GM21717 (cell line): Measurements from ENCODE around the gene RFFL.
"Not testable (repeated sequence)": the region's sequence is repeated elsewhere in the genome, so short reads cannot be mapped to it uniquely, and the experiment has no call there.

Experiments
- ATAC-seq: cut with Tn5 transposase; IDR thresholded peaks from one replicate; pipeline ENCODE4 v1.9.1; 2021; ENCODE audit warnings: mild to moderate bottlenecking, moderate library complexity; ENCODE audit not compliant: unreplicated experiment

The RFFL gene

DNA sequence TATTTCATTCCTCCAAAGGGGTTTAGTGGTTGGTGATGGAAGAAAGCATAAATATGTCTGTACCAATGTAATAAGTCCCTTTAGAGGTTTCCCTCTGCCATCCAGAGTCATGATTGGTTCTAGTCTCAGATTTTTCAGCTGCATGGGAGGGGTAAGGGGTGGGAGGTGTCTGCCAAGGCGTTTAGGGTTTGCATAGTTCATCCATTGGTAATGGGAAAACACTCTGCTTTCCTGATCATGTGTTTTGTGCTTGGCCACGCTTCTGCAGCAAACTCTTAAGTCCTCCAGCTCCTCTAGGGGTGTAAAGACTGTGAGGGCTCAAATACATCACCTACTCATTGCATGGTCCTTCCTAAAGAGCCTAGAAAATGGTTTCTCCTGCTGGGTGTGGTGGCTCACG is 53.4 kb downstream of the RFFL start:
- no peak for ATAC-seq

- ATAC-seq, result no peak
Observed at GRCh38 chr17:35006961-35007360, 56.5 kb downstream of the RFFL start.

DNA sequence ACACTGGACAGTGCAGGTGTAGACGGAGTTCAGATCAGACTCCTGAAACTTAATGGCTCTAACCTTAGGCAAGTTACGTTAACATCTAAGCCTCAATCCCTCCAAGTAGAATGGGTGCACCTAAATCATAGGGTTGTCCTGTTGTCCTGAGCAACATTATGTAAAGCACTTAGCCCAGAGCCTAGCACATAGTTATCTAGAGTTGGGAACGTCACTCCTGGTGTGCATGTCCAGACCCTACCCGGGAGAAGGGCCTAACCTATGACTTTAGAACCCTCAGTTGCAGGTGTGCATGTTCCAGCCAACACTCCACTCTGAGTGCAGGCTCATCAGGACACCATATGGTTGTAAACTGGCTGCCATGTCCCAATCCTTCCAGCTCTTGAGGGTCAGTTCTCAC is 57.2 kb downstream of the RFFL start:
- ATAC-seq, result no peak

DNA sequence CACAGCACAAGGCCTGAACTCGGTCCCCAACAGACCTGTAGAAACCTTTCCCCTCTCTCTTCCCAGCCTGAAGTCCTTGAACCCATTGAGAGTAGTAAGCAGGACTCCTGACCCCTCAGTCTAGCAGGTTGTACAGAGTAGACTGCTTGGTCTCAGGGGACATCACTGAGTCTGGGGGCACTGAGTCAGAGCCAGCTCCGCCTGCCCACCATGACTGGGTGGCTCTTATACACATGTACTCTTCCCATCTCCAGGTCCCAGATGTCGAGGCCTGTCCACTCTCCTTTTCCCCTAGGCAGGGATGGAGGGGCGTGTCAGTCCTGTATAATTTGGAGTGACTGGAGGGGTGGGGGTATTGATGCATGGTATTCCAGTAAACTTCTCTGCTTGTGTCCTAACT is 59.7 kb downstream of the RFFL start:
- no peak for ATAC-seq

DNA sequence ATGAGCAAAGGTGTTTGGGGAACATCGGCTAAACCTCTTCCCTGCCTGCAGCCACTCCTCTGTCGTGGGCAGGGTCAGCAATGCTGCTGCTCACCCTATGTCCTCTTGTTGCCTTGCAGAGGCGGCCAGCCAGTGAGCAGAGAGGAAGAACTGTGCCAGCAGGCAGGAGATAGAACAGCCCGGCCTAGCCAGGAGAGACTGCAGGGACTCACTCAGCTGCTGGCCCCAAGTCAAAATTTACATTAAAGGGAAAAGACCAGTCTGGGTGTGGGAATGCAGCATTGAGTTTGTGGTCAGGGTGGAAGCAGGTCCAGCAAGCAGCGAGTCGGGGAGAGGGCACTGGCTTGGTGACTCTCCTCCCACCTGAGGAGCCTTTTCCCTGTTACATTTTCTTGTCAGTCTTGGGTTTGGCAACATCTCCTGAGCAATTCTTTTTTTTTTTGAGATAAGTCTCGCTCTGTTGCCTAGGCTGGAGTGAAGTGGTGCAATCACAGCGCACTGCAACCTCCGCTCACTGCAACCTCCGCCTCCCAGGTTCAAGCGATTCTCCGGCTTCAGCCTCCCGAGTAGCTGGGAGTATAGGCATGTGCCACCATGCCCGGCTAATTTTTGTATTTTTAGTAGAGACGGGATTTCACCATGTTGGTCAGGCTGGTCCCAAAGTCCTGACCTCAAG is 60.5 kb downstream of the RFFL start:
- ATAC-seq, result no peak

GRCh38 chr17:35001549-35001948 is 62.0 kb downstream of the RFFL start:
- no peak for ATAC-seq

DNA sequence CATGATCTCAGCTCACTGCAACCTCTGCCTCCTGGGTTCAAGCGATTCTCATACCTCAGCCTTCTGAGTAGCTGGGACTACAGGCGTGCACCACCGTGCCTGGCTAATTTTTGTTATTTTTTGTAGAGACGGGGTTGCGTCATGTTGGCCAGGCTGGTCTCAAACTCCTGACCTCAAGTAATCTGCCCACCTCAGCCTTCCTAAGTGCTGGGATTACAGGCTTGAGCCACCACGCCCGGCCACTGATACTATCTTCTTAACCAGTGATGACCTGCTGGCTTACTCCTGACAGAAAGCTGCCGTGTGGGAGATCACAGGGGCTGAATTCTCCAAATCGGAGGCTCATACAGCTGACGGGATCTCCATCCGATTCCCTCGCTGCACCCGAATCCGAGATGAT is 62.5 kb downstream of the RFFL start:
- not testable (repeated sequence) for ATAC-seq

DNA sequence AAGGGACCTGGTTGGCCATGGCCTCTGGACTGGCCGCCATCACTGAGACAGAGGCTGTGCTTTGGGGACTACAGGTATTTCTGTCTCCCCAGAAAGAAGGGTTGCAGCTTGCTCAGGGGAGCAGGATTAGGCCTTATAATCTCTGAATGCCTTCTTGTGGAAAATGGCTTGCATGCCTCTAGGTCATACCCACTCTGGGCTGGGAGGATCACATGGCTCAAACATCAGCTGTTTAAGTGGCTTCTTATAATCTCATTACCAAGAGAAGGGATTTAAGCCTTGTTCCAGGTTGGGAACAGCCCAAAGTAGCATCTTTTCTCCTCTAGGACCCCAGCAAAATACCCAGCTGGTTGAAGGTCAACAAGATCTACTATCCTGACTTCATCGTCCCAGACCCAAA is 64.1 kb downstream of the RFFL start:
- ATAC-seq, result no peak

- no peak for ATAC-seq
Observed at GRCh38 chr17:34998205-34998604, 65.3 kb downstream of the RFFL start.

DNA sequence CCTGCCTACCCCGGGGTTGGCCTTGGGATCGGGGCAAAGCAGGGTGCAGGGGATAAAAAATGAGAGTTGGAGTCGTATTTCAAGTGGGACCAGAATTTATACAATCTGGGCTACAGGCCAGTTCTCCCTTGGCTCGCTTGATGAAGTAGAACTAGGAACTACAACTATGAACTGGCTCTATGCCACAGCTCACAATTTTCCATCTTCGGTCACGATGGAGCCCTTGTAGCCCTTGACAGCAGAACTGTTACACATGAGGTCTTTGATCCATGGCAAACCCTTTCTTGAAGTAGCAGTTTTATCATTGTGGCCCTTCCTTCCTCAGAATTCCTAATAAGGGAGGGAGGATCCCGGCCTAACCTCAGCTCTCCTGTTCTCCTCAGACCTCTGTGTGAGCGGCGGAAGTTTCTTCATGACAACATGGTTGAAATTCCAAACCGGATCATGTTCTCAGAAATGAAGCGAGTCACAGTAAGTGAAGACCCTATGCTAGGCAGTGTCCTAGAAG is 66.1 kb downstream of the RFFL start:
- ATAC-seq, result no peak

DNA sequence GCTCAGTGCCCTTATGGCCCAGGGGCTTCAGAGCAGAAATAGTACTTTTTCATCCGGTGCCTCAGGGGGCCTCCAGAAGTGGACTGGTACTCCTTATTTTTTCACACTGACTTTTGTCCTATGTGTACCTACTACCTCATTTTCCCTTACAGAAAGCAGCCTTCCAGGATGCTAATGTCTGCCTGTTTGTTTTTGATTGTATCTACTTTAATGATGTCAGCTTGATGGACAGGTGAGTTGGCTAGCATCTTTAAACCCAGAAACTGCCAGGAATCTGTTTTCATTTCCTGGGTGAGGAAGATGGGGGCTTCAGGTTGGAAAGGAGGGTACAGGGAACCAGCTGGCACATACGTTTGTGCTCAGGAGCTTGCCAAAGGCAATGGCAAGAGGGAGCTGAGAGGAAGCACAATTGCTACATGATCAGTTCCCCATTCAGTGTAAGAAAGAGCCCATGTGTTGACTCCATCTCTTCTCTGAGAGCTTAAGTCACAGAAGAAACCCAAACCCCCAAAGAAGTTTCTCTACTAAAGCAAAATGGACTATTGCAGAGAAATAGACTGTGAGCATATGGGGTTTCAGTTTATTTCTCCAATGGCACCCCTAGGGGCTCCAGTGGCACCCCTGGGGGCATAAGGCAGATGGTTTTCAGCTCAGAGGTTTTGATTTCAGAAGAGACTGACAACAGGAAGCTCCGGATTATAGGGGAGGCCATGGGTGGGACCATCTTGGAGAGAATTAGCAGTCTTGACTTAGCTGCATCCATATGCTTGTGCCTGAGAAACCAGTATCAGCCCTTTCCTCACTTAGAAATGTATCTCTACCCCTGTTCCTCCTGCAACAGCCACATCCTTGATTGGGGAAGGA is 66.9 kb downstream of the RFFL start:
- no peak for ATAC-seq

DNA sequence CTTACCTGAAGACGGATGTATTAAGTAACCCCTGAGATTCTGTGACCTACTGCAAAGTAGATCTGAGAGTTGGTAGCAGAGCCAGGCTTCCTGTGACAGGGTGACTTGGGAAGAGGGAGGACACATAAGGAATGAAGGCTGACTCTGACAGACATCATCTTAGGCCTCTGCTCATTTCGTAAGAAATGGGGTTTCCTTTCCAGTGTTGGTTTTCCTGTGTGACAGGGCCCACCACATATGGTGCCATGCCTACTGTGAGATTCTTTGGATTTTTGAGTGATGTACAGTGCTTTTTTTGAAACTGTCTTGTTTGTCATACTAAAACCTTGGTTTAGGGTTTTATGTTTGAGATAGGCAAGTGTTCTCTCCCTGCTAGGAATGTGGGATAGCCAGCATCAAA is 70.5 kb downstream of the RFFL start:
- no peak for ATAC-seq

GRCh38 chr17:34991606-34992005 is 71.9 kb downstream of the RFFL start:
- ATAC-seq, result no peak

DNA sequence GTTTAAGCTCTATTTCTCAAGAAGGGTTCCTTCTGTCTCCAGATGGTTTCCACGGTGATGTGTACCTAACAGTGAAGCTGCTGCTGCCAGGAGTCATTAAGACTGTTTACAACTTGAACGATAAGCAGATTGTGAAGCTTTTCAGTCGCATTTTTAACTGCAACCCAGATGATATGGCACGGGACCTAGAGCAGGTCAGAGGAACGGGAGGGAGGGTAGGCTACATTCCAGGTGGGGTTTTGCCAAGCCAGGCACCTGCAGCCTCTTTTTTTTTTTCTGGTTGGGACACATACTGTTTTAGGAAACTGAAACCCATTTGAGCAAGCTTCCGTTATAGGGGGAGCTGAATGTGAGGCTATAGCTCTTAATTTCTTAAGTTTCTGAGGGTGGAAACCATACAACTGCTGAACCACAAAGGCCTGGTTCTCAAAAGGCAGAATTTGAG is 72.6 kb downstream of the RFFL start:
- ATAC-seq, result no peak

DNA sequence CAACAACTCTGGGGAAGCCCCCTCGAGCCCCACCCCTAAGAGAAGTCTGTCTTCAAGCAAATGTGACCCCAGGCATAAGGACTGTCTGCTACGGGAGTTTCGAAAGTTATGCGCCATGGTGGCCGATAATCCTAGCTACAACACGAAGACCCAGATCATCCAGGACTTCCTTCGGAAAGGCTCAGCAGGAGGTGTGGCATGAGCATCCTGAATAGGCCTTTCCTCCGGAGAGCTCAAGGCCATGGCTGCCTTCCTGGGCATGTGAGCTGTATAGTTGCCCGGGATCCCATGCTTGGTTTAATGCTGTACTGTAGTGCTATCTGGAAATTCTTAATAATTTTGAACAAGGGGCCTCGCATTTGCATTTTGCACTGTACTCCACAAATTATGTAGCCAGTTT is 74.0 kb downstream of the RFFL start:
- ATAC-seq, result no peak

GRCh38 chr17:34988644-34989043 is 74.9 kb downstream of the RFFL start:
- no peak for ATAC-seq

DNA sequence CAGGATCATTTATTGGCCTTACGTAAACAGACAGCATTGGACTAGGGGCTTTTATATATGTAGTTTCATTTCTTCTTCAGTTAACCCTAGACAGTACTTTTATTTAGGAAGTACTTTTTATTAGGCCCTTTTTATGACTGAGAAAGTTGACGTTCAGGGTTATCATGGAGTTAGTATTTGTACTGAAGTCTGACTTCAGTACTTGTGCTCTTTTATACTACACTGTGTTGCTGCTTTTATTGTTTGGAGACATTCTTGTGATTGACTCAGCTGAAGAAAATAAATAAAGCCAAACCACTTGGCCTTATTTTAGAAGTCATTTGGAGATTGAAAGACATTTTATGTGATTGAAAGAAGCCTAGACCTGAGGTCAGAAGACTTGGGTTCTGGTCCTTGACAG is 76.3 kb downstream of the RFFL start:
- ATAC-seq, result no peak

- ATAC-seq, result no peak
Observed at GRCh38 chr17:34981538-34982241, 81.8 kb downstream of the RFFL start.

GRCh38 chr17:34980681-34981537 is 82.6 kb downstream of the RFFL start:
- peak; percentile 73 for ATAC-seq

DNA sequence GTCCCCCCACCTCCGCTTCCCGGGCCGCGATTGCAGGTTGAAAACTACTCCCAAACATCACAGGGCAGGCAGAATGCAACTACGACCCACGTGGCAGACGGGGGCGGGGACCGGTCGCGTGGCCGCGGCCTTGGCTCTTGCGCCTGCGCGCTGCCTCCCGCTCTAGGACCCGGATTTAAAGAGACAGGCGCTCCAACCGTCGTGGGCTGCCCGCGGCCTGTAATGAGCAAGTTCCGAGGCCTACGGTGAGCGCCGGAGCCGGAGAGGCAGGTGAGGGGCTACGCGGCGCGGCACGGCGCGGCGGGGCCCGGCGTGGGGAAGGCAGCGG is 83.2 kb downstream of the RFFL start, which contains the start of gene LIG3:
Gene LIG3 (plus strand): TSS at position 160 of the 328 bp plus-strand sequence. CDS start 2,494 bp downstream, outside the sequence.
- peak; percentile 61 for ATAC-seq
